Mesodermal cell (in vitro differentiated cells): Measurements from ENCODE around the gene ZMIZ1.

ENCODE experiments used
- H3K27ac ChIP-seq: 2 replicates; pipeline ENCODE4 v1.7.0; 2013; ENCODE audit warnings: mild to moderate bottlenecking, low read depth, low read length, moderate library complexity; ENCODE audit not compliant: severe bottlenecking
- H3K36me3 ChIP-seq: 2 replicates; pipeline ENCODE4 v1.7.1; 2013; ENCODE audit warnings: mild to moderate bottlenecking, low read length, moderate library complexity; ENCODE audit not compliant: control insufficient read depth, insufficient read depth
- H3K4me1 ChIP-seq: one replicate; pipeline ENCODE4 v1.7.1; 2013; ENCODE audit warnings: mild to moderate bottlenecking, low read length; ENCODE audit not compliant: insufficient read depth, control insufficient read depth, poor library complexity, severe bottlenecking
- H3K4me3 ChIP-seq: 2 replicates; pipeline ENCODE4 v1.7.0; 2013; ENCODE audit warnings: low read length, control low read depth, mild to moderate bottlenecking; ENCODE audit not compliant: insufficient read depth, poor library complexity, severe bottlenecking; ENCODE audit errors: extremely low read depth
- H3K9me3 ChIP-seq: 2 replicates; pipeline ENCODE4 v1.7.1; 2013; ENCODE audit warnings: mild to moderate bottlenecking, low read length, moderate library complexity; ENCODE audit not compliant: control insufficient read depth
- WGBS, 2 experiments: methylation state at CpG; one replicate each; pipeline ENCODE4 v1.1.5; 2013; ENCODE audit warnings: missing lambda C conversion rate in 2 of 2; ENCODE audit not compliant: insufficient coverage in 2 of 2; 5-methylcytosine and 5-hydroxymethylcytosine counted together

ZMIZ1 gene

DNA sequence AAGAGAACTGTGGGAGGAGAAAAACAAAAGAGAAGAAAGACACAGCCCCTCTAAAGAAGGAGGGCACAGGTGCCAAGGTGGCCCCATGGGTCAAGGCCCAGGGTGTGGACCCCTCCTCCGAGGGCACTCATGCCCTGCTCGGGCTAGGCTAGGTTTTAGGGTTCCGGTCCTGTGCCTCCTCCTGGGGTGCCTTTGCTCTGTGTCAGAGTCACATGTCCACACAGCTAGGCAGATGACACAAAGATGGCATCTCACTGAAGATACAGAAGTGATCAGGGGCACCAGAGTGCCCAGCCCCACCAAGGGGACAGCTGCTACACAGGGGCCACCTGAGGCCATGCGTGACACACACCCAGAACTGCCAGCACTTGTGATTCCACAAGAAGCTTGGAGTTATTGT is 162.1 kb downstream of the ZMIZ1 start:
- Histone ChIP-seq H3K27ac (peak overlapping the region; percentile 88), H3K9me3 (no peaks in the 10 kb centered on the region), H3K4me1 (peaks cover 34% of the 10 kb centered on the region), H3K36me3 (peaks cover 84% of the 10 kb centered on the region), H3K4me3 (no peak overlapping the region)
- 96% methylated on average over 4 of the region's 4 CpGs for WGBS, 2 experiments

DNA sequence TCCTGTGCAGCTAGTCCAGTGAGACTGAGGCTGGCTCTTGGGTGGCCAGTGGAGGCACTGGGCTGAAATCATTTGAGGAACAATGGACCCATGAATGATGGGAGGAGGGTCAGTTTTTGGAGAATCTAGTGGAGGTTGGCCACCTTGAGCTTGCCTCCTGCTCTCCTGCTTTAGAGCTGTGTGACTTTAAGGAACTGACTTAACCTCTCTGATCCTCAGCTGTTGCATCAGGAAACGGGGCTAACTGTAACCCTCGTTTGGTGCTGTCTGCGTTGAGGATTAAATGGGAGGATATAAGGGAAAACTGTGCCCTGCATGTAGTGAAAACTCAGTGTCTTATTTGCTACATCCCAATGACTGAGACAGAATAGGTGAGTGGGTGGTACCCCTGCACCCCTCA is 163.1 kb downstream of the ZMIZ1 start:
- whole genome bisulfite sequencing, 2 experiments, result 93 to 100% methylated on average over 2 to 3 of the region's 3 CpGs
- peaks cover 84% of the 10 kb centered on the region for H3K36me3 ChIP-seq
- H3K4me1 ChIP-seq, result peaks cover 45% of the 10 kb centered on the region

DNA sequence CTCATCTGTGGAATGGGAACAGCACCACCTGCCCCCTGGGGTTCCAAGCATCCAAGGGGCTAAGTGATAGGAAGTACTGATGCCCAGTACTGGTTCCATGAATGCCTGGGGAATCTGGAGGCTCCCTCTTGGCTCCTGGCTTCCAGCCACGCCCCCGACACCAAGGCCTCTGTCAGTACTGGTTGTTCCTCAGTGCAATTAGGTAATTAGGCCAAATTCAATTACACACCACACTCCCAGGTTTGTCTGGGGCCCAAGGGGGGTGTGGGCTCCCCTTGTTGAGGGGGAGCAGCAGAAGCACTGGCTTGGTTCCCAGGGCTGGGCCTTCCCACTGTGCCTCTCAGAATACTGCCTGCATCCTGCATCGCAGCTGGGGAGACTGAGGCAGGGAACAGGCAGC is 164.1 kb downstream of the ZMIZ1 start:
- Histone ChIP-seq H3K4me3 (no peak overlapping the region), H3K27ac (no peak overlapping the region), H3K36me3 (peaks cover 83% of the 10 kb centered on the region), H3K9me3 (no peaks in the 10 kb centered on the region), H3K4me1 (peaks cover 52% of the 10 kb centered on the region)
- WGBS, 2 experiments, result 100% methylated on average over 1 to 3 of the region's 3 CpGs

More for the DNA sequence above, 163.1 kb downstream of the ZMIZ1 start:
- H3K9me3 ChIP-seq, result no peaks in the 10 kb centered on the region
- H3K27ac ChIP-seq, result no peak overlapping the region
- no peak overlapping the region for H3K4me3 ChIP-seq

DNA sequence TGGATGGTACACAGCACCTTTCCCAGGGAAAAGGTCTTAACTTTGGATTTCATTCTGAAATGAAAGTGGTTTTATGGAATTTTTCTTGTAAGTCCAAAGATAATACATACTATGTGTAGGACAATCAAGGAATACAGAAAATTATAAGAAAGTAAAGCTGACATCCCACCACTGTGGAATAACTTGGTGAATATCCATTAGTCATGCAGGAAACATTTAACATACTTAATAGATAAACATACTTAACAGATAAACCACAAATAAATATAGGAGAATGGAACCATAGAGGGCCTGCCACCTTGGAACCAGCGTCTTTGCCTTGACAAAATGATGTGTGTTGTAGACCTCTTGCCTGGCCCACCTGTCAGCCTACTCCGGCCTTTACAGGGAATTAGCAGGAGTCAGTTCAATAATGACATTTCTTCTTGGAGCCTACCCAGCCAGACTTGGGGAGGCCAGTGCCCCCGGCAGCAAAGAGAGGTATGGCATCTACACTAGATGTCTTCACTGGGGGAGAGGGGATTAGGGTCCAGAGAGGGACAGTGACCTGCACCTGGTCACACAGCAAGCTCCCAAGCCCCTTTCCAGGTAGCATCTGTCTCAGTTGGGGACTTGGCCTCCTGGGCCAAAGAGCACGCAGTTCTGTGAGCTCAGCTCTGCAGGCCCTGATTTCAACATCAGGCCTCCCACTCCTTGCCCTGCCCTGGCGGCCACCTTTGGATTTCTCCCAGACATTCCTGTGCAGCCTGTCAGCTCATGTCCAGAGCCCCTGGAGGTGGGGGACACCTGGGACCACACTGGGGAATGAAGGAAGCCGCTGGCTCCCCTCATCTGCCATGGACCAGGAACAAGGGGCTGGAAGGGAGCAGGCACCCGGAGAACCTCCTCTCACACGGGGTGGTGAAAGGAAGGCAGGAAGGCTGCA is 165.9 kb downstream of the ZMIZ1 start:
- Histone ChIP-seq H3K9me3 (no peaks in the 10 kb centered on the region), H3K4me3 (no peak overlapping the region), H3K4me1 (peaks cover 52% of the 10 kb centered on the region), H3K27ac (peak overlapping the region; percentile 36), H3K36me3 (peaks cover 66% of the 10 kb centered on the region)
- WGBS, 2 experiments, result 94 to 100% methylated on average over 7 to 8 of the region's 8 CpGs

DNA sequence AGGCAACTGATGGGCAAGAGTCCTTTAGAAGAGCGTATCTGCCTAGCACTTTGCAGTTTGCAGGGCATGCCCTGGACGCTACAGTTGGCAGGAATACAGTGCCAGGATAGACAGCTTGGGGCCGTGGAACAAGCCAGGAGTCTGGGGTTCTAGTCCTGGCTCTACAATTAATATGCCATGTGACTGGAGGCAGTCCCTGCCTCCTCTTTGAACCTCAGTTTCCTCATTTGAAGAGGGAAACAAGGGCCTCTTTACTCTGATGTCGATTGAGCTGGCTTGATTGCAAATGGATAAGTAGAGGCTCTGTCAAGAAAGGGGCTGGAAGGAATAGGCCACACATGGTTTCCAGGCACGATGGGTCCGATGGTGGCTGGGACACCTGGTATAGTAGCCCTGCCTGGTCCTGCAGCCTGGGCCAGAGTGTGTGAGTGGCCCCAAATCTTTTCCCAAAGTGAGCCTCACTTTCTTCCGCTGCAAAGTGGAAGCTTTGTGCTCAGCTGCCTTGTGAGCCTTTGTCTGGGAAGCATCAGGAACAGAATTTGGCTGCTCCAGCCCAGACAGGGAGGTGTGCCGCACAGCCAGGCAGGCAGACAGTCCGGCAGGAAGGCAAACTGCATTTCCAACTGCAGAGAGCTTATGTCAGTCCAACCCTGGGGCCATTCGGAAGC is 167.1 kb downstream of the ZMIZ1 start:
- Histone ChIP-seq H3K27ac (peak overlapping the region; percentile 36), H3K4me1 (peaks cover 53% of the 10 kb centered on the region), H3K4me3 (no peak overlapping the region), H3K36me3 (peaks cover 55% of the 10 kb centered on the region), H3K9me3 (no peaks in the 10 kb centered on the region)
- WGBS, 2 experiments, result 87 to 89% methylated on average over 10 of the region's 10 CpGs

DNA sequence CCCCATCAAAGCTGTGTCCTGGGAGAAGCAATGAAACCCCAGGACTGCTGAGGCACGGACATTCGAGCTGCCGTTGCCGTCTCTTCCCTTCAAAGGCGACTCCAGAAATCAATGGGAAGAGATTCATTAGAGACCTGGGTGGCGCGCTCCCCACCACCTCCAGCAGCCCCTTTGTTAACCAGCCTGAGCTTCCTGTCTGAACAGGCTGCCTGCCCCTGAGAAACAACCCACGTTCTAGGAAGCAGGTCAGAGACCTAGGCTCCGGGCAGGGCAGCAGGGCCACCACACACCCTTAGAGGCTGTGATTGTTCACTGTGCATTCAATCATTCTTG is 167.6 kb downstream of the ZMIZ1 start:
- no peak overlapping the region for H3K4me3 ChIP-seq
- H3K36me3 ChIP-seq, result peaks cover 52% of the 10 kb centered on the region
- no peaks in the 10 kb centered on the region for H3K9me3 ChIP-seq
- peaks cover 58% of the 10 kb centered on the region for H3K4me1 ChIP-seq
- peak overlapping the region; percentile 36 for H3K27ac ChIP-seq
- 62 to 75% methylated on average over 7 to 8 of the region's 9 CpGs for WGBS, 2 experiments

DNA sequence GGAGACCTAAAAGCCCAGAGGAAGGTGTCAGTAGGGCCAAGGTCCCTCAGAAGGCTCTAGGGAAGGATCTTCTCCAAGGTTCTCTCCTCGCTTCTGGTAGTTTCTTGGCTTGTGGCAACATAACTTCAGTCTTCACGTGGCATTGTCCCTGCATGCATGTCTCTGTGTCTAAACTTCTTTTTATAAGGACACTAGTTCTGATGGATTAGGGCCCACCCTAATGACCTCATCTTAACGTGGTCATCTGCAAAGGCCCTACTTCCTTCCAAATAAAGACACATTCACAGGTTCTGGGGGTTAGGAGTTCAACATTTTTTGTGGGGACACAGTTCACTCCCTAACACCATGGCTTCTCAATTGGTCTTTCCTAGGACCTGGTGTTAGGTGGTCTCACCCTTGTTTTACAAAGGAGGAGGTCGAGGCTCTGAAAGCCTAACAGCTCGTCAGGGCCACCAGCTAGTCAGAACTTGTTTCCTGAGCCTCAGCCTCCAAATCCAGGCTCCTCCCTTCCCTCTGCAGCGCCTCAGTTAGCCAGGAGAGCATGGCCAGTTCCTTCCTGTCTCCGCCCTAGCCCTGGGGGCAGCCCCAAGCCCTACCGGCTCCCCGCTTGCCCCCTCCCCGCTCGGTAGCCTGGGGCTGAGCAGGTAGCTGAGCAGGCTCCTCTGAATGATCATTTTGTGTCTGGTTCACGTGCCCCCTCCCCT is 168.8 kb downstream of the ZMIZ1 start:
- H3K27ac ChIP-seq, result peak overlapping the region; percentile 41
- peaks cover 65% of the 10 kb centered on the region for H3K4me1 ChIP-seq
- WGBS, 2 experiments, result 78 to 87% methylated on average over 9 to 11 of the region's 12 CpGs
- no peaks in the 10 kb centered on the region for H3K9me3 ChIP-seq
- no peak overlapping the region for H3K4me3 ChIP-seq
- peaks cover 41% of the 10 kb centered on the region for H3K36me3 ChIP-seq

DNA sequence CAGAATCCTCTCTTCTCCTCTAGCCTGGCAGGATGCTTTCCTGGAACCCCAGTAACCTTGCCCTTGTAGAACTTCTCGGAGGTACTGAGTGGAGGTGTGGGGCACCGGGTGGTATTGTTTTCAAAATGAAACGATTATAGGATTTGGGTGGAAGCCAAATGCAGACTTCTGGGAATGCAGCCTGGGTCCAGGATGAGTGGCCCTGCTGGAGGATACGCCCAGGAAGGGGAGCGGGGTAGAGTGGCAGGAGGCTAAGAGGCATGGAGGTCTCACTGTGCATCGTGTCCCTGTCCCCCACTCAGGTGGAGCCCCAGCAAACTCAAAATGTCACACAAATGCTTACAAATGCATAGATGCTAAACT is 169.4 kb downstream of the ZMIZ1 start:
- Histone ChIP-seq H3K9me3 (no peaks in the 10 kb centered on the region), H3K27ac (peak overlapping the region; percentile 41), H3K4me1 (peaks cover 65% of the 10 kb centered on the region), H3K4me3 (no peak overlapping the region), H3K36me3 (peaks cover 35% of the 10 kb centered on the region)
- 67 to 93% methylated on average over 1 to 4 of the region's 6 CpGs for WGBS, 2 experiments

DNA sequence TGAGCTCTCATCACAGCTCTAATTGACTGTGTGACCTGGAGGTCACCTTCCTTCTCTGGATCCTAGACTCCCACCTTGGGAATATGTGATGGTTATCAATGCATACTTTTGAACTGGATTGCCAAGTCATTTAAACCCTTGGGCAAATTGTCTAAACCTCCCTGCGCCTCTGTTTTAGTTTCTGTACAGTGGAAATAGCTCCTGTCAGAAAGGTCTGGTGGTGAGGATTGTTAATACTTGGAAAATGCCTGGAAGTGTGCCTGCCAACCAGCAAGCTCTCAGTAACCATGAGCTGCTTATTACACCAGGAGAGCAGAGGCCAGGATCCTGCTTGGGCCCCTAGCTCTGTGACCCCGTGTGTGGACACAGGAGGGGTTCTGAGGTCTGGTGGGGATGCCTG is 169.8 kb downstream of the ZMIZ1 start:
- H3K9me3 ChIP-seq, result no peaks in the 10 kb centered on the region
- WGBS, 2 experiments, result 60 to 86% methylated on average over 1 of the region's 2 CpGs
- H3K27ac ChIP-seq, result peak overlapping the region; percentile 25
- H3K4me3 ChIP-seq, result no peak overlapping the region
- H3K36me3 ChIP-seq, result peaks cover 34% of the 10 kb centered on the region
- peaks cover 65% of the 10 kb centered on the region for H3K4me1 ChIP-seq

DNA sequence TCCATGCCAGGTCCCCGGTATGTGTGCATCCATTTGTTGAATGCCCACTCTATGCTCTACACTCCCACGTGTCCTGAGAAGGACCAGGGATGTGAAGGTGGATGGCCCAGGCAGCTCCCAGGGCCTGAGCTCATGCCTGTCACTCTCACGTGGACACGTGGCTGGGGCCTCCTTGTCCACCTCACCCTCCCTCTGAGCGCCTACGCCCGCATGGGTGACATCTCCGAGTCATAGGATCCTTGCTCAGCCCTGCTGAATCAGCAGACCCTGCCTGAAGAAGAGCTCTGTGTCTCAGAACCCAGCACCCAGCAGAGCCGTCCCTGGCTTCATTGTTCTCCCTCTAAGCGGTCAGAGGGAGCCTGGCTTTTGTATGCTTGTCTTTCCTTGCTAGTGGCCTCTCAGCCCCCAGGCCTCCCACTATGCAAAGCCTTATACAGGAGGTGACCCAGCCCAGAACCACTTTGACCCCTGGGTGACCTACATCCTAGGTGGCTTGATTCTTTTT is 170.6 kb downstream of the ZMIZ1 start:
- Histone ChIP-seq H3K36me3 (peaks cover 35% of the 10 kb centered on the region), H3K4me1 (peaks cover 69% of the 10 kb centered on the region), H3K4me3 (no peak overlapping the region), H3K9me3 (no peaks in the 10 kb centered on the region), H3K27ac (peak overlapping the region; percentile 81)
- 27 to 46% methylated on average over 7 to 8 of the region's 10 CpGs for WGBS, 2 experiments
